Loucy (cell line): ENCODE measurements around the gene ZNF582.

Source experiments
- CTCF ChIP-seq: fragments of 200-600 bp; sonication (generic); conservative IDR thresholded peaks from 2 replicates; pipeline ENCODE4 v1.5.1; 2014; ENCODE audit warnings: mild to moderate bottlenecking, antibody characterized with exemption, low read length
- EZH2phosphoT487 ChIP-seq: fragments of 200-600 bp; IDR thresholded peaks from 2 replicates; pipeline ENCODE4 v1.6.1; 2018; ENCODE audit warnings: antibody characterized with exemption, mild to moderate bottlenecking, moderate library complexity, borderline replicate concordance

- no peak for TF ChIP-seq CTCF
- TF ChIP-seq EZH2phosphoT487, result no peak
Measured at GRCh38 chr19:56372281-56372680, 21.1 kb downstream of the ZNF582 start.
